GM19372 (cell line): ENCODE measurements around the gene BRINP1.

Experiments
- ATAC-seq: cut with Tn5 transposase; IDR thresholded peaks from one replicate; pipeline ENCODE4 v1.9.1; 2021; ENCODE audit warnings: mild to moderate bottlenecking, low read depth, moderate library complexity; ENCODE audit not compliant: unreplicated experiment

BRINP1 gene

GRCh38 chr9:119349351-119349825, 19.8 kb downstream of the BRINP1 start:
- no peak for ATAC-seq

GRCh38 chr9:119343059-119343990, 25.9 kb downstream of the BRINP1 start:
- ATAC-seq = no peak

- no peak for ATAC-seq
Observed at GRCh38 chr9:119339056-119339455, 30.2 kb downstream of the BRINP1 start.

- ATAC-seq = no peak
Observed at GRCh38 chr9:119337573-119337972, 31.7 kb downstream of the BRINP1 start.

- no peak for ATAC-seq
Observed at GRCh38 chr9:119334745-119335144, 34.5 kb downstream of the BRINP1 start.

GRCh38 chr9:119333507-119334229, 35.6 kb downstream of the BRINP1 start:
- ATAC-seq = no peak

GRCh38 chr9:119332522-119332921, 36.7 kb downstream of the BRINP1 start:
- ATAC-seq = no peak

- no peak for ATAC-seq
Observed at GRCh38 chr9:119322184-119322583, 47.1 kb downstream of the BRINP1 start.

- no peak for ATAC-seq
Observed at GRCh38 chr9:119318371-119318770, 50.9 kb downstream of the BRINP1 start.

- no peak for ATAC-seq
Observed at GRCh38 chr9:119313846-119314245, 55.4 kb downstream of the BRINP1 start.

- no peak for ATAC-seq
Observed at GRCh38 chr9:119310741-119311140, 58.5 kb downstream of the BRINP1 start.

- ATAC-seq = no peak
Observed at GRCh38 chr9:119307471-119307870, 61.8 kb downstream of the BRINP1 start.

GRCh38 chr9:119304555-119304954, 64.7 kb downstream of the BRINP1 start:
- ATAC-seq = no peak

- no peak for ATAC-seq
Observed at GRCh38 chr9:119302988-119303698, 66.1 kb downstream of the BRINP1 start.

GRCh38 chr9:119298076-119298853, 71.0 kb downstream of the BRINP1 start:
- no peak for ATAC-seq

- no peak for ATAC-seq
Observed at GRCh38 chr9:119291554-119291953, 77.7 kb downstream of the BRINP1 start.

- ATAC-seq = peak; percentile 74
Observed at GRCh38 chr9:119289740-119290433, 79.3 kb downstream of the BRINP1 start.

GRCh38 chr9:119284587-119285337, 84.5 kb downstream of the BRINP1 start:
- no peak for ATAC-seq

- ATAC-seq = no peak
Observed at GRCh38 chr9:119284118-119284517, 85.1 kb downstream of the BRINP1 start.
